IMR-90 (cell line): ENCODE results near the gene NR1H4. TPM values are rescaled to one million over a fixed set of nuclear protein-coding genes. Genes with fewer than 3 reads are reported as not detected.

Experiments used
- ATAC-seq: fragments of 200-7000 bp; cut with Tn5 transposase; 2 replicates; pipeline ENCODE4 v1.9.1; 2020; ENCODE audit warnings: low read depth, mild to moderate bottlenecking, moderate library complexity
- BruUV-seq: library from RNA; stranded (reverse); fragments of 400-500 nt; replicated peaks from 2 replicates; lab custom pipeline; 2021; lab: Mats Ljungman, UMichigan
- CTCF ChIA-PET: fragments of 300-600 bp; formaldehyde crosslinking; extraction: SDS; loops from one replicate; lab custom pipeline; 2021; ENCODE audit warnings: antibody characterized with exemption; lab: Yijun Ruan, JAX
- POLR2A ChIA-PET: fragments of 300-600 bp; sonication (Branson Sonifier 250); formaldehyde crosslinking; loops from one replicate; lab custom pipeline; 2022; ENCODE audit warnings: antibody characterized with exemption; ENCODE audit not compliant: unreplicated experiment; lab: Charles Lee
- DNase-seq: peaks from one replicate; pipeline ENCODE4 v3.0.0; 2013
- H2AFZ ChIP-seq: replicated peaks from 2 replicates; pipeline ENCODE3; 2013; ENCODE audit warnings: low read length, mild to moderate bottlenecking; ENCODE audit not compliant: poor library complexity
- H2AK5ac ChIP-seq: 2 replicates; pipeline ENCODE4 v1.6.1; 2013; ENCODE audit warnings: low read depth, low read length, inconsistent platforms
- H2AK9ac ChIP-seq: replicated peaks from 2 replicates; pipeline ENCODE3; 2013; ENCODE audit warnings: mild to moderate bottlenecking, low read depth, low read length, moderate library complexity; ENCODE audit not compliant: poor library complexity
- H2BK120ac ChIP-seq: 2 replicates; pipeline ENCODE4 v1.6.1; 2013; ENCODE audit warnings: low read depth, low read length, inconsistent platforms
- H2BK15ac ChIP-seq: 3 replicates; pipeline ENCODE4 v1.6.1; 2013; ENCODE audit warnings: low read depth, low read length, inconsistent platforms
- H2BK20ac ChIP-seq: 2 replicates; pipeline ENCODE4 v1.6.1; 2013; ENCODE audit warnings: low read depth, mild to moderate bottlenecking, inconsistent platforms, low read length, moderate library complexity
- H2BK5ac ChIP-seq: 2 replicates; pipeline ENCODE4 v1.6.1; 2013; ENCODE audit warnings: mild to moderate bottlenecking, low read depth, low read length, inconsistent platforms; ENCODE audit not compliant: poor library complexity, severe bottlenecking
- H3K14ac ChIP-seq: replicated peaks from 2 replicates; pipeline ENCODE4 v1.6.1; 2013; ENCODE audit warnings: low read depth, low read length, inconsistent platforms
- H3K18ac ChIP-seq: 2 replicates; pipeline ENCODE4 v1.6.1; 2013; ENCODE audit warnings: low read depth, low read length, control low read depth
- H3K23ac ChIP-seq: 2 replicates; pipeline ENCODE4 v1.6.1; 2013; ENCODE audit warnings: low read depth, low read length, inconsistent platforms
- H3K27ac ChIP-seq: 2 replicates; pipeline ENCODE4 v1.5.1; 2013; ENCODE audit warnings: mild to moderate bottlenecking, control low read depth, low read length; ENCODE audit not compliant: insufficient read depth
- H3K27me3 ChIP-seq: 2 replicates; pipeline ENCODE4 v1.6.1; 2013; ENCODE audit warnings: low read length; ENCODE audit not compliant: control insufficient read depth, insufficient read depth
- H3K36me3 ChIP-seq: 2 replicates; pipeline ENCODE4 v1.6.1; 2013; ENCODE audit warnings: low read length, mixed read lengths; ENCODE audit not compliant: control insufficient read depth, insufficient read depth
- H3K4ac ChIP-seq: 2 replicates; pipeline ENCODE4 v1.6.1; 2013; ENCODE audit warnings: low read depth, low read length, inconsistent platforms
- H3K4me1 ChIP-seq: 2 replicates; pipeline ENCODE4 v1.6.1; 2013; ENCODE audit warnings: low read length, mixed read lengths; ENCODE audit not compliant: control insufficient read depth, insufficient read depth
- H3K4me2 ChIP-seq: 2 replicates; pipeline ENCODE4 v1.6.1; 2013; ENCODE audit warnings: low read depth, mild to moderate bottlenecking, control low read depth, low read length, moderate library complexity
- H3K4me3 ChIP-seq: 2 replicates; pipeline ENCODE4 v1.5.1; 2013; ENCODE audit warnings: low read depth, mild to moderate bottlenecking, control low read depth, low read length, moderate library complexity; ENCODE audit not compliant: insufficient read depth
- H3K56ac ChIP-seq: 2 replicates; pipeline ENCODE4 v1.6.1; 2013; ENCODE audit warnings: low read length, inconsistent platforms; ENCODE audit not compliant: insufficient read depth; ENCODE audit errors: extremely low read depth
- H3K79me1 ChIP-seq, 2 experiments: 2 replicates each; pipeline ENCODE4 v1.6.1; 2013; ENCODE audit warnings: low read length in 2 of 2, inconsistent platforms in 1 of 2, low read depth in 1 of 2
- H3K9ac ChIP-seq: 2 replicates; pipeline ENCODE4 v1.6.1; 2013; ENCODE audit warnings: low read depth, low read length, control low read depth
- H3K9me1 ChIP-seq: 2 replicates; pipeline ENCODE4 v1.6.1; 2013; ENCODE audit warnings: low read length, inconsistent platforms; ENCODE audit not compliant: insufficient read depth
- H3K9me3 ChIP-seq: 2 replicates; pipeline ENCODE4 v1.6.1; 2013; ENCODE audit warnings: low read length; ENCODE audit not compliant: control insufficient read depth, insufficient read depth
- H4K20me1 ChIP-seq: 2 replicates; pipeline ENCODE4 v1.6.1; 2013; ENCODE audit warnings: low read length, inconsistent platforms; ENCODE audit not compliant: insufficient read depth
- H4K5ac ChIP-seq: 2 replicates; pipeline ENCODE4 v1.6.1; 2013; ENCODE audit warnings: mild to moderate bottlenecking, low read depth, low read length, control low read depth
- H4K8ac ChIP-seq, 2 experiments: 2 replicates each; pipeline ENCODE4 v1.6.1; 2013; ENCODE audit warnings: low read depth in 2 of 2, low read length in 2 of 2, control low read depth in 1 of 2, inconsistent platforms in 1 of 2
- H4K91ac ChIP-seq: 2 replicates; pipeline ENCODE4 v1.6.1; 2013; ENCODE audit warnings: low read depth, low read length, inconsistent platforms; ENCODE audit not compliant: insufficient read depth
- BHLHE40 ChIP-seq: fragments of 150-350 bp; IDR thresholded peaks from 2 replicates; pipeline ENCODE4 v1.6.1; 2016; ENCODE audit warnings: mild to moderate bottlenecking, low read depth, low read length
- CEBPB ChIP-seq: IDR thresholded peaks from 2 replicates; pipeline ENCODE4 v1.6.1; 2012; ENCODE audit warnings: low read depth, low read length, improper control_type of control experiment
- CHD1 ChIP-seq: IDR thresholded peaks from 2 replicates; pipeline ENCODE4 v1.6.1; 2012; ENCODE audit warnings: low read depth, low read length, improper control_type of control experiment
- FOS ChIP-seq: fragments of 150-350 bp; IDR thresholded peaks from 2 replicates; pipeline ENCODE4 v1.6.1; 2016; ENCODE audit warnings: low read depth, low read length
- MAFK ChIP-seq: IDR thresholded peaks from 2 replicates; pipeline ENCODE4 v1.6.1; 2012; ENCODE audit warnings: low read depth, low read length, improper control_type of control experiment
- MAZ ChIP-seq: IDR thresholded peaks from 2 replicates; pipeline ENCODE4 v1.6.1; 2012; ENCODE audit warnings: low read depth, mild to moderate bottlenecking, low read length, improper control_type of control experiment, moderate library complexity, borderline replicate concordance
- MXI1 ChIP-seq: IDR thresholded peaks from 2 replicates; pipeline ENCODE4 v1.6.1; 2012; ENCODE audit warnings: low read depth, mild to moderate bottlenecking, low read length, moderate library complexity, borderline replicate concordance
- POLR2A ChIP-seq: IDR thresholded peaks from 2 replicates; pipeline ENCODE4 v1.6.1; 2012; ENCODE audit warnings: mild to moderate bottlenecking, low read depth, low read length
- RAD21 ChIP-seq: IDR thresholded peaks from 2 replicates; pipeline ENCODE4 v1.6.1; 2012; ENCODE audit warnings: low read length, improper control_type of control experiment
- RFX5 ChIP-seq: IDR thresholded peaks from 2 replicates; pipeline ENCODE4 v1.8.0; 2012; ENCODE audit warnings: low read depth, mild to moderate bottlenecking, low read length, moderate library complexity
- WGBS, 2 experiments: methylation state at CpG; one replicate each; pipeline versions ENCODE4 v1.1.5 to v1.1.7; 2013; ENCODE audit warnings: missing lambda C conversion rate in 2 of 2; ENCODE audit not compliant: insufficient read length in 1 of 2; ENCODE audit errors: extremely low coverage in 2 of 2; 5-methylcytosine and 5-hydroxymethylcytosine counted together
- dilution Hi-C: fragments of 300-500 bp; cut with HindIII; formaldehyde crosslinking; loops from one replicate; pipeline ENCODE4 v1.14.3; 2018; ENCODE audit warnings: low sequenced_read_pairs; ENCODE audit not compliant: unreplicated experiment
- in situ Hi-C: fragments of 300-500 bp; cut with MboI; formaldehyde crosslinking; loops from 3 replicates; pipeline ENCODE4 v1.14.3; 2019; ENCODE audit warnings: low sequenced_read_pairs, inconsistent platforms, mixed read lengths
- intact Hi-C: fragments of 100-400 bp; cut with micrococcal nuclease; formaldehyde crosslinking; loops from 2 replicates; pipeline ENCODE4 v1.10.0; 2022
- polyA plus RNA-seq, 3 experiments: library from polyadenylated mRNA; depleted of rRNA; stranded (reverse); fragments of >200 nt; gene quantifications; 2 replicates each; pipeline ENCODE4 v1.2.3, GENCODE V29; 2012; ENCODE audit warnings: low replicate concordance in 1 of 3
- total RNA-seq: library from RNA; depleted of rRNA; stranded (reverse); fragments of >200 nt; gene quantifications from 2 replicates; pipeline ENCODE4 v1.2.3, GENCODE V29; 2012
- TF ChIP-seq, protein P1 (sequence below): fragments of 150-350 bp; IDR thresholded peaks from 2 replicates; pipeline ENCODE4 v1.6.1; 2017; ENCODE audit warnings: mild to moderate bottlenecking, antibody characterized with exemption, low read length, low read depth

NR1H4 gene
- total and polyA plus RNA-seq, 2 of the 4 experiments (the other 2 are of a cell fraction), result not detected

- Histone ChIP-seq H3K4ac (no peak overlapping the region), H3K27ac (no peak overlapping the region), H3K36me3 (no peaks in the 10 kb centered on the region), H3K4me2 (no peak overlapping the region), H3K14ac (no peak overlapping the region), H4K91ac (no peak overlapping the region), H3K4me3 (no peak overlapping the region), H3K56ac (no peak overlapping the region), H4K5ac (no peak overlapping the region), H2BK5ac (no peak overlapping the region), H4K8ac (no peak overlapping the region), H4K20me1 (no peaks in the 10 kb centered on the region), H2AFZ (no peak overlapping the region), H3K9me3 (no peaks in the 10 kb centered on the region), H3K27me3 (no peaks in the 10 kb centered on the region), H2AK5ac (no peak overlapping the region), H3K4me1 (no peaks in the 10 kb centered on the region), H2BK15ac (no peak overlapping the region), H3K18ac (no peak overlapping the region), H3K79me1 (no peaks in the 10 kb centered on the region), H2BK20ac (no peak overlapping the region), H3K23ac (no peak overlapping the region), H2BK120ac (no peak overlapping the region), H3K9ac (no peak overlapping the region), H2AK9ac (no peak overlapping the region), H3K9me1 (no peaks in the 10 kb centered on the region)
- no peak for TF ChIP-seq FOS
- TF ChIP-seq, protein P1, sequence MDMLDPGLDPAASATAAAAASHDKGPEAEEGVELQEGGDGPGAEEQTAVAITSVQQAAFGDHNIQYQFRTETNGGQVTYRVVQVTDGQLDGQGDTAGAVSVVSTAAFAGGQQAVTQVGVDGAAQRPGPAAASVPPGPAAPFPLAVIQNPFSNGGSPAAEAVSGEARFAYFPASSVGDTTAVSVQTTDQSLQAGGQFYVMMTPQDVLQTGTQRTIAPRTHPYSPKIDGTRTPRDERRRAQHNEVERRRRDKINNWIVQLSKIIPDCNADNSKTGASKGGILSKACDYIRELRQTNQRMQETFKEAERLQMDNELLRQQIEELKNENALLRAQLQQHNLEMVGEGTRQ, result no peak
- TF ChIP-seq RFX5, result no peak
- no peak for TF ChIP-seq MAZ
- no peak for TF ChIP-seq CHD1
- TF ChIP-seq MXI1, result no peak
- TF ChIP-seq BHLHE40, result no peak
- no peak for TF ChIP-seq RAD21
- no peak for TF ChIP-seq MAFK
- TF ChIP-seq CEBPB, result no peak
- no peak for TF ChIP-seq POLR2A
- ChIA-PET CTCF (no interaction called here), POLR2A (no interaction called here)
- dilution Hi-C loops, result no loop called here
- in situ Hi-C loops, result no loop called here
- no TSS peak for BruUV-seq
- DNase-seq (no peak), ATAC-seq (no peak)
- intact Hi-C loops, result no loop called here
- no CpG with 5 or more reads among the region's 3 CpGs for WGBS, 2 experiments
Observed at GRCh38 chr12:100512692-100513091, 39.0 kb downstream of the NR1H4 start.
